AG09319 (cell line): ENCODE measurements around the gene SLC38A3.
"Not testable (repeated sequence)": the region's sequence is repeated elsewhere in the genome, so short reads cannot be mapped to it uniquely, and the experiment has no call there.

ENCODE experiments used
- DNase-seq: peaks from one replicate; pipeline ENCODE4 v3.0.0-alpha.2; 2010; ENCODE audit warnings: low read depth; ENCODE audit errors: extremely low read depth
- CTCF ChIP-seq: IDR thresholded peaks from 2 replicates; pipeline ENCODE4 v1.5.1; 2011; ENCODE audit warnings: low read depth, mild to moderate bottlenecking, inconsistent platforms, low read length, moderate library complexity

The SLC38A3 gene

GRCh38 chr3:50241713-50242380 is 36.8 kb downstream of the SLC38A3 start:
- no peak for TF ChIP-seq CTCF
- no peak for DNase-seq

- DNase-seq = no peak
- TF ChIP-seq CTCF = no peak
Measured at GRCh38 chr3:50242381-50242770, 37.3 kb downstream of the SLC38A3 start.

GRCh38 chr3:50242851-50243542 is 37.9 kb downstream of the SLC38A3 start:
- TF ChIP-seq CTCF = no peak
- no peak for DNase-seq

- TF ChIP-seq CTCF = no peak
- DNase-seq = no peak
Measured at GRCh38 chr3:50243543-50243895, 38.4 kb downstream of the SLC38A3 start.

DNA sequence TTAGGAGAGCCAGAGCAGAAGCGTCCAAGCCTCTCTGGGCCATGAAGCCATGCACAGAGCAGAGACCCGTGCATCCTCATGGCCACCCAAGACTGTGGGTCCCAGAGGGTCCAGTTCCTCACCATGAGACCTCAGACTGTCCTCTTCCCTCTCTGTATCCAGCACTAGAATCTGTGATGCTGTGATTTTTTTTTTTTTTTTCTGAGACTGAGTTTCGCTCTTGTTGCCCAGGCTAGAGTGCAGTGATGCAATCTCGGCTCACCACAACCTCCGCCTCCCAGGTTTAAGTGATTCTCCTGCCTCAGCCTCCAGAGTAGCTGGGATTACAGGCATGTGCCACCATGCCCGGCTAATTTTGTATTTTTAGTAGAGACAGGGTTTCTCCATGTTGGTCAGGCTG is 39.7 kb downstream of the SLC38A3 start:
- DNase-seq = not testable (repeated sequence)

GRCh38 chr3:50245251-50245745 is 40.2 kb downstream of the SLC38A3 start:
- no peak for TF ChIP-seq CTCF

DNA sequence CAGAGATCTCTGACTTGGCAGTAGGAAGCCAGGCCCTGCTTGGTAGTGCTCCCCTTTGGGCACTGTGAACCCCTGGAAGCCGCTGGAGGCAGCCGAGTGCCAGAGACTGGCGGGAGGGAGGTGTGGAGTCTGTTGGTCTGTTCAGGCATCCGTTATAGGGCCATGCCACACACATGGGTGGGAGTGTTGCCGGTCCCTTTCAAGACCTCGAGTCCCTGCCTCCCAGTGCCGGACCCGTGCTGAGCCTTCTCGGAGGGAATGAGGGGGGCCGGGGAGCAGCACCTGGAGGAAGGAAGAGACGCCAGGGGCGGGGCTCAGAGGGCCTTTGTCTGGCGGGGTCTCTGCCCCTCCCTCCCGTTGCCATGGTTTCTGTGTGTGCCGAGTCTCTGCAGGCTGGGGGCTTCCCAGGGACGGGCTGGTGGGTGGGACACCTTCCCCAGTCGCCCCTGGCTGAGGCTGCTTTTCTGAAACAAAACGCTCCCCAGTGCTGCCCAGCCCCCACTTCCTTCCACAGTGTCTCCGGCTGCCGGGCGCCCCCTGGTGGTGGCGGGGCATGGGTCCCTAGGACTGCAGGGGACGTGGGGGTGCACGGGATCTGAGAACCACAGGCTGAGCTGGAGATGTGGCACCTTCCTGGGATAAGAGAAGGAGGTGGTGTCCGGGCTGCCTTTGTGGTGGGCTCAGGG is 40.9 kb downstream of the SLC38A3 start:
- no peak for DNase-seq
- TF ChIP-seq CTCF = peak; percentile 100

More at GRCh38 chr3:50245251-50245745, 40.2 kb downstream of the SLC38A3 start:
- no peak for DNase-seq
